Measurements from ENCODE around the gene RPH3AL.

Gene RPH3AL

DNA sequence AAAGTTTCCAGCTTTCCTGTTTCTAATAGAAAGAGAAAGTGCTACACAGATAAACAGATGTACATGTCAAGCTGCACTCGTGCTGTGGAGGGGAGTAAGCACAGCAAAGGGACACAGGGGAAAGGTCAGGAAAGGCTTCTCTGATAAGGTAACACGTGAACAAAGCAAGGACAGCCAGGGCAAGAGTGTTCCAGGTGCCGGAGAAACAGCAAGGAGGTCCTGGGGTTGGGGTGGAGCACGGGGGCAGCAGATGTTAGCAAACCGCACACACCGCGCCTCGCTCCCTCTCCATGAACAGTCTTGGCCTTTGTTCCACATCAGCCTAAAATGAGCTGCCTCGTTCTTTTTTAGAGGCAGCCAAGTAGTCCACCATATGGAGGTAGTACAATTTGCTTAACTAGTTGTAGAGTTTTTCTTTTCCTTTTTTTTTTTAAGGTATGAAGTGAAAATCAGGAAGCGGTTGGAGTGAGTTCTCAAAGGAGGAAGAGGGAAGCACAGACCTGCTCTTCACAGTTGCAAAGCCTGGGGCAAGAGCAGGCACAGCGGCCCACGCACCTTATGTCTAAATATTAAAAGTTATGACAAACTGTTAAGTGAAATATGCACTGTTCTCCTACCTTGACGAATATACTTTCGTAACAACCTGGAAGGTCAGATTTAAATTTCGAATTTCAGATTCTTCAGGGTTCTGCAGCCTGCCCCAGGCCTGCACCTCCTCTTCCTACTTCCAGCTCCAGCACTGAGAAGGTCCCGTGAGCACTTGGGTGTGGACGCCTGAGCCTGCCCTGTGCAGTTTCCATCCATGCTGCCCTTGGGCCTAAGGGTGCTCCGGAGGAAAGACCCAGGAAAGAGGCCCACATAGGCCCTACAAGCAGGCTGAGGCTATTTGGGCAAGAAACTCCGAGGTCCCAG lies 41.5 kb upstream of the RPH3AL start:
- H3K27ac ChIP-seq = no peak overlapping the region
- POLR2A ChIA-PET (ENCODE audit: low non-redundant PET) = no interaction called here
- CTCF ChIA-PET = no interaction called here
- DNase-seq (ENCODE audit: low spot score) = no peak
- TF ChIP-seq, protein P1, sequence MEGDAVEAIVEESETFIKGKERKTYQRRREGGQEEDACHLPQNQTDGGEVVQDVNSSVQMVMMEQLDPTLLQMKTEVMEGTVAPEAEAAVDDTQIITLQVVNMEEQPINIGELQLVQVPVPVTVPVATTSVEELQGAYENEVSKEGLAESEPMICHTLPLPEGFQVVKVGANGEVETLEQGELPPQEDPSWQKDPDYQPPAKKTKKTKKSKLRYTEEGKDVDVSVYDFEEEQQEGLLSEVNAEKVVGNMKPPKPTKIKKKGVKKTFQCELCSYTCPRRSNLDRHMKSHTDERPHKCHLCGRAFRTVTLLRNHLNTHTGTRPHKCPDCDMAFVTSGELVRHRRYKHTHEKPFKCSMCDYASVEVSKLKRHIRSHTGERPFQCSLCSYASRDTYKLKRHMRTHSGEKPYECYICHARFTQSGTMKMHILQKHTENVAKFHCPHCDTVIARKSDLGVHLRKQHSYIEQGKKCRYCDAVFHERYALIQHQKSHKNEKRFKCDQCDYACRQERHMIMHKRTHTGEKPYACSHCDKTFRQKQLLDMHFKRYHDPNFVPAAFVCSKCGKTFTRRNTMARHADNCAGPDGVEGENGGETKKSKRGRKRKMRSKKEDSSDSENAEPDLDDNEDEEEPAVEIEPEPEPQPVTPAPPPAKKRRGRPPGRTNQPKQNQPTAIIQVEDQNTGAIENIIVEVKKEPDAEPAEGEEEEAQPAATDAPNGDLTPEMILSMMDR (conservative IDR thresholded peaks at IDR 0.05; ENCODE audit: low read depth) = no peak

DNA sequence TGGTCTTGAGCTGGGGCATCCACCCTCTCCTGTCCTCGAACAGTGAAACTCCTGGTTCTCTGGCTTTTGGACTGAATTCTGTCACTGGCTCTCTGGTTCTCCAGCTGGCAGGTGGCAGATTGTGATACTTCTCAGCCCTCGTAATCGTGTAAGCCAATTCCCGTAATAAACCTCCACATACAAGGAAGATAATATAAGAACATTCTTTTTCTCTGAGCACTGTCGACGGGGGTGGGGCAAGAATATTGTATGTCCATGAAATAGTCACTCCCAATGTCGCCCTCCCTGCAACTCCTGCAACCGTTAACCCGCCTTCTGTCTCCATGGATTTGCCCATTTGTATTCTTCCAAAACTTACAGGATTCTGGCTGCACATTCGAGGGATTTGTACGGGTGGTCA lies 39.2 kb upstream of the RPH3AL start:
- TF ChIP-seq, protein P1 (conservative IDR thresholded peaks at IDR 0.05; ENCODE audit: low read depth) = no peak
- ChIA-PET CTCF (no interaction called here), POLR2A (ENCODE audit: low non-redundant PET) (no interaction called here)
- no peak for DNase-seq (ENCODE audit: low spot score)
- H3K27ac ChIP-seq = no peak overlapping the region

- ChIA-PET CTCF (interaction anchor here (0.6 kb wide), 1 partner anchor 143 kb away, joined by 3 read pairs; no protein-coding TSS in a partner anchor), POLR2A (ENCODE audit: low non-redundant PET) (no interaction called here)
- H3K27ac ChIP-seq = no peak overlapping the region
Observed at GRCh38 chr17:390025-390424, 37.4 kb upstream of the RPH3AL start.

GRCh38 chr17:388087-388486 lies 35.5 kb upstream of the RPH3AL start:
- TF ChIP-seq, protein P1 (conservative IDR thresholded peaks at IDR 0.05; ENCODE audit: low read depth) = no peak
- H3K27ac ChIP-seq = no peak overlapping the region
- DNase-seq (ENCODE audit: low spot score) = no peak
- CTCF ChIA-PET = interaction anchor here (0.6 to 1.2 kb wide), 2 partner anchors 244 to 365 kb away, joined by 3 to 5 read pairs; no protein-coding TSS in a partner anchor
- POLR2A ChIA-PET (ENCODE audit: low non-redundant PET) = no interaction called here

More at GRCh38 chr17:390025-390424, 37.4 kb upstream of the RPH3AL start:
- TF ChIP-seq, protein P1 (conservative IDR thresholded peaks at IDR 0.05; ENCODE audit: low read depth) = no peak
- DNase-seq (ENCODE audit: low spot score) = no peak

- TF ChIP-seq, protein P1 (conservative IDR thresholded peaks at IDR 0.05; ENCODE audit: low read depth) = peak; percentile 83
- CTCF ChIA-PET = interaction anchor here (0.6 to 1.0 kb wide), 7 partner anchors 16 to 240 kb away, joined by 3 to 6 read pairs (median 4); no protein-coding TSS in a partner anchor
- POLR2A ChIA-PET (ENCODE audit: low non-redundant PET) = no interaction called here
- peak overlapping the region; percentile 15; the same call in 1 of the 2 replicates for H3K27ac ChIP-seq
- DNase-seq (ENCODE audit: low spot score) = peak; percentile 78
Observed at GRCh38 chr17:386141-386876, 33.7 kb upstream of the RPH3AL start.

DNA sequence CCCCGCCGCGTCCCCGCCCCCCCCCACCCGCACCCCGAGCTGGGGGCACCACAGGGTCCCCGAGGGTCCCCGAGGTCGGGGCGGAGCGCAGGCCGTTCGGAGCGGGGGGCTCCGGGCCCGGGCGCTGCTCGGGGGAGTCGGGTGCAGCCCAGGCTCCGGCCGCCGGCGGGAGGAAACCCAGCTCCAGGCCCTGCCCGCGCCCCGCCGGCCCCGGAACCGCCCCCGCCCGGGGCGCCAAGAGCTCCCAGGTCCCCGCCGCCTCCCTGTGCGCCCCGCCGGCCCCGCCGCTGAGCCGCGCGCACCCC lies 33.2 kb upstream of the RPH3AL start:
- ChIA-PET CTCF (interaction anchor here (0.6 to 0.8 kb wide), 6 partner anchors 9 to 240 kb away, joined by 3 to 5 read pairs (median 4); partner anchors contain the start of gene RPH3AL), POLR2A (ENCODE audit: low non-redundant PET) (no interaction called here)
- TF ChIP-seq, protein P1 (conservative IDR thresholded peaks at IDR 0.05; ENCODE audit: low read depth) = no peak
- DNase-seq (ENCODE audit: low spot score) = no peak
- peak overlapping the region; percentile 15; the same call in 1 of the 2 replicates for H3K27ac ChIP-seq
